ENCODE results near the gene TM4SF1. TPM values are rescaled to one million over a fixed set of nuclear protein-coding genes. Genes with fewer than 3 reads are reported as not detected.

Gene TM4SF1
- total RNA-seq, 1 experiment from 2014 or later: 0.66 TPM

DNA sequence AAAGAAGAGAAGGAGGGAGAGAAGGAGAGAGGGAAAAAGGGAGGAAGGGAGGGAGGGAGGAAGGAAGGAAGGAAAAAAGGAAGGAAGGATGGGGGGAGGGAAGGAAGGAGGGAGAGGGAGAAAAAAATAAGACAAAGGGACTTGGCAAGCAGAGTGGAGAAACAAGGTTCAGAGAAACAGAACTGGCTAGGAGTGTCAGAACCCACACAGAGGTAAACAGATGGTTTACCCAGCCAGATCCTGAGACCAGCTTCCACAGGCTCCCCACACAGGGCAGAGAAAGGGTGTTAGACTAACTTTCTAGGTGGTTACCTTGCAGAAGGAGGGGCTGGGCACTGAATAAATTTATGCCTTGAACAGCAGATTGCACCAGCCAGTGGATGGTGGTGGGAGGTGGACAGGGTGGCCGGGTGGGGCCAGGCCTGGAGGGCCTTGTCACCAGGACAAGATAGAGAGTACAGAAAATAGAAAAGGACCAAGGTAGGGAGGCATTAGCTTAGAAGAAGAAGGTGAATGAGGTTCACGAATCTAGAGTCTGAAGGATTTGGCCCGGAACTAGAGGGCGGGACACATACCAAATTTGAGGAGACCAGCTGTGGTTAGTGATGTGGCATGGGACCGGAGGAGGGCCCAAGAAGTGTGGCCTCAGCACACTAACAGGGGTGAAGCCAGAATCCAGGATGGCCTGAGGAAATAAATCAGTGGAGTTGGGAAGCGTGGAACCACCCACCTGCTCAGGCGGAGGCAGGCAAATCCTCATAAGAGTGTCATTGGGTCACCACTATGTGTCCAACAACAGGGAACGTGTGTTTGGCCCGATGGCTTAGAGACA, 1.2 kb upstream of the TM4SF1 start:
- no TSS peak for BruUV-seq (replicated peaks)
- ChIA-PET CTCF (no interaction called here), POLR2A (no interaction called here), RAD21 (ENCODE audit: low non-redundant PET in 1 of 2, low total read pairs in 2 of 2, uncharacterized antibody in 2 of 2, unreplicated experiment in 2 of 2) (no interaction called here)
- intact Hi-C loops (cut with micrococcal nuclease): no loop called here
- no peaks in the 10 kb centered on the region for H3K36me3 ChIP-seq (ENCODE audit: control insufficient read depth in 1 of 2, insufficient read depth in 2 of 2, low read length in 2 of 2)
- no peaks in the 10 kb centered on the region for H3K79me2 ChIP-seq (ENCODE audit: insufficient read depth, low read length)
- H3K9me2 ChIP-seq (ENCODE audit: insufficient read depth): no peaks in the 10 kb centered on the region
- H3K9ac ChIP-seq (ENCODE audit: low read length): no peak overlapping the region
- DNase-seq (ENCODE audit: low read depth, low spot score) (no peak), ATAC-seq (no peak)
- H2AFZ ChIP-seq (ENCODE audit: low read depth, low read length, poor library complexity, severe bottlenecking): no peak overlapping the region
- no peak overlapping the region for H3K27ac ChIP-seq (ENCODE audit: low read depth, low read length)
- no peaks in the 10 kb centered on the region for H3K9me3 ChIP-seq (ENCODE audit: control insufficient read depth in 1 of 2, insufficient read depth in 1 of 2, low read depth in 1 of 2, low read length in 2 of 2)
- H3K4me1 ChIP-seq (ENCODE audit: control insufficient read depth in 1 of 2, insufficient read depth in 2 of 2, low read length in 2 of 2): peaks cover 0 to 5% of the 10 kb centered on the region in 2 experiments; a peak in 1 of 4 replicates
- H3K27me3 ChIP-seq (ENCODE audit: insufficient read depth, low read length): peaks cover 3% of the 10 kb centered on the region; the same call in 1 of the 2 replicates
- H4K20me1 ChIP-seq (ENCODE audit: insufficient read depth): no peaks in the 10 kb centered on the region
- no peak overlapping the region for H3K4me3 ChIP-seq (replicated peaks in 1 of 2; ENCODE audit: low read depth in 1 of 2, low read length in 2 of 2)
- TF ChIP-seq, protein P1, sequence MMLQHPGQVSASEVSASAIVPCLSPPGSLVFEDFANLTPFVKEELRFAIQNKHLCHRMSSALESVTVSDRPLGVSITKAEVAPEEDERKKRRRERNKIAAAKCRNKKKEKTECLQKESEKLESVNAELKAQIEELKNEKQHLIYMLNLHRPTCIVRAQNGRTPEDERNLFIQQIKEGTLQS (IDR thresholded peaks at IDR 0.05): no peak
- TF ChIP-seq EZH2 (IDR thresholded peaks at IDR 0.05) (no peak), ZFX (IDR thresholded peaks at IDR 0.05) (no peak), CEBPB (IDR thresholded peaks at IDR 0.05; ENCODE audit: low read depth) (no peak), FOSL1 (IDR thresholded peaks at IDR 0.05; ENCODE audit: low read depth) (no peak), POLR2A (IDR thresholded peaks at IDR 0.05; ENCODE audit: borderline replicate concordance, extremely low read depth, insufficient read depth, insufficient read length) (no peak), EGR1 (IDR thresholded peaks at IDR 0.05; ENCODE audit: low read depth) (no peak), JUND (IDR thresholded peaks at IDR 0.05) (no peak), SIN3A (IDR thresholded peaks at IDR 0.05; ENCODE audit: low read depth) (no peak), SP1 (IDR thresholded peaks at IDR 0.05; ENCODE audit: low read depth) (no peak), ZNF274 (IDR thresholded peaks at IDR 0.05; ENCODE audit: low read depth, low read length) (no peak), ELF1 (IDR thresholded peaks at IDR 0.05; ENCODE audit: borderline replicate concordance, low read depth) (no peak), EZH2phosphoT487 (IDR thresholded peaks at IDR 0.05; ENCODE audit: borderline replicate concordance) (no peak), TCF7L2 (IDR thresholded peaks at IDR 0.05; ENCODE audit: borderline replicate concordance, extremely low read depth, insufficient read depth, insufficient read length) (no peak)
- TF ChIP-seq, protein P2, sequence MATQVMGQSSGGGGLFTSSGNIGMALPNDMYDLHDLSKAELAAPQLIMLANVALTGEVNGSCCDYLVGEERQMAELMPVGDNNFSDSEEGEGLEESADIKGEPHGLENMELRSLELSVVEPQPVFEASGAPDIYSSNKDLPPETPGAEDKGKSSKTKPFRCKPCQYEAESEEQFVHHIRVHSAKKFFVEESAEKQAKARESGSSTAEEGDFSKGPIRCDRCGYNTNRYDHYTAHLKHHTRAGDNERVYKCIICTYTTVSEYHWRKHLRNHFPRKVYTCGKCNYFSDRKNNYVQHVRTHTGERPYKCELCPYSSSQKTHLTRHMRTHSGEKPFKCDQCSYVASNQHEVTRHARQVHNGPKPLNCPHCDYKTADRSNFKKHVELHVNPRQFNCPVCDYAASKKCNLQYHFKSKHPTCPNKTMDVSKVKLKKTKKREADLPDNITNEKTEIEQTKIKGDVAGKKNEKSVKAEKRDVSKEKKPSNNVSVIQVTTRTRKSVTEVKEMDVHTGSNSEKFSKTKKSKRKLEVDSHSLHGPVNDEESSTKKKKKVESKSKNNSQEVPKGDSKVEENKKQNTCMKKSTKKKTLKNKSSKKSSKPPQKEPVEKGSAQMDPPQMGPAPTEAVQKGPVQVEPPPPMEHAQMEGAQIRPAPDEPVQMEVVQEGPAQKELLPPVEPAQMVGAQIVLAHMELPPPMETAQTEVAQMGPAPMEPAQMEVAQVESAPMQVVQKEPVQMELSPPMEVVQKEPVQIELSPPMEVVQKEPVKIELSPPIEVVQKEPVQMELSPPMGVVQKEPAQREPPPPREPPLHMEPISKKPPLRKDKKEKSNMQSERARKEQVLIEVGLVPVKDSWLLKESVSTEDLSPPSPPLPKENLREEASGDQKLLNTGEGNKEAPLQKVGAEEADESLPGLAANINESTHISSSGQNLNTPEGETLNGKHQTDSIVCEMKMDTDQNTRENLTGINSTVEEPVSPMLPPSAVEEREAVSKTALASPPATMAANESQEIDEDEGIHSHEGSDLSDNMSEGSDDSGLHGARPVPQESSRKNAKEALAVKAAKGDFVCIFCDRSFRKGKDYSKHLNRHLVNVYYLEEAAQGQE (IDR thresholded peaks at IDR 0.05; ENCODE audit: low read depth): no peak
- TF ChIP-seq, protein P3, sequence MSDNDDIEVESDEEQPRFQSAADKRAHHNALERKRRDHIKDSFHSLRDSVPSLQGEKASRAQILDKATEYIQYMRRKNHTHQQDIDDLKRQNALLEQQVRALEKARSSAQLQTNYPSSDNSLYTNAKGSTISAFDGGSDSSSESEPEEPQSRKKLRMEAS (IDR thresholded peaks at IDR 0.05): no peak
- no peak overlapping the region for H3K4me2 ChIP-seq (ENCODE audit: low read length)
